A549 treated with GW870086 at 1 μM for 4 hours (cell line): Measurements from ENCODE around the gene EGR2. TPM values are rescaled to one million over a fixed set of nuclear protein-coding genes. Genes with fewer than 3 reads are reported as not detected.

Source experiments
- total RNA-seq: library from RNA; stranded (reverse); fragments of 200-300 nt; extraction: Qiagen RNA extraction; gene quantifications from 5 replicates; pipeline ENCODE4 v1.2.3, GENCODE V29; 2022; ENCODE audit warnings: low read depth

The EGR2 gene
- 0.21 to 0.71 TPM (median 0.44 TPM) in 5 replicates for total RNA-seq

GRCh38 chr10:62816331-62817120, at the start of gene EGR2:
EGR2 (minus strand) TSS chr10:62816366; CDS start chr10:62816029, 337 bp downstream.

GRCh38 chr10:62804356-62805230, 11.6 kb downstream of the EGR2 start, which contains the start of gene ADO:
ADO (plus strand) TSS chr10:62804720; CDS start chr10:62805060, 340 bp downstream.

Other genes starting within 250 kb of the EGR2 start
- gene ADO, start 11.6 kb downstream of the EGR2 start, total RNA-seq, result 15.6 to 22.6 TPM (median 22.3 TPM) in 5 replicates